H1 (cell line): ENCODE results near the gene DMPK. TPM values are rescaled to one million over a fixed set of nuclear protein-coding genes. Genes with fewer than 3 reads are reported as not detected.
"Not testable (repeated sequence)": the region's sequence is repeated elsewhere in the genome, so short reads cannot be mapped to it uniquely, and the experiment has no call there.

Experiments used
- CTCF ChIA-PET: fragments of 300-600 bp; sonication (Branson Sonifier 250); formaldehyde crosslinking; loops from one replicate; lab custom pipeline; 2021; ENCODE audit not compliant: partially characterized antibody; lab: Charles Lee
- POLR2A ChIA-PET: fragments of 300-600 bp; sonication (Branson Sonifier 250); formaldehyde crosslinking; loops from one replicate; lab custom pipeline; 2021; ENCODE audit warnings: inconsistent platforms; ENCODE audit not compliant: partially characterized antibody; lab: Charles Lee
- DNase-seq, 2 experiments: peaks; one replicate each; pipeline versions ENCODE4 v3.0.0 to v3.0.0-alpha.2; 2010 to 2022; ENCODE audit warnings: low spot score in 2 of 2, low read depth in 1 of 2, mixed read lengths in 1 of 2
- FAIRE-seq: peaks from 2 replicates; lab custom pipeline; 2011; peaks lifted over from hg19 to GRCh38; lab: Jason Lieb, UNC
- H2AFZ ChIP-seq: 2 replicates; pipeline ENCODE4 v1.8.1; 2012; ENCODE audit warnings: low read length, inconsistent platforms
- H2AK5ac ChIP-seq: 2 replicates; pipeline ENCODE4 v1.6.1; 2013; ENCODE audit warnings: low read depth, low read length
- H2BK120ac ChIP-seq: replicated peaks from 2 replicates; pipeline ENCODE3; 2013; ENCODE audit warnings: low read depth, low read length, inconsistent platforms
- H2BK12ac ChIP-seq: 2 replicates; pipeline ENCODE4 v1.6.1; 2013; ENCODE audit warnings: low read depth, low read length
- H2BK15ac ChIP-seq: 2 replicates; pipeline ENCODE4 v1.6.1; 2013; ENCODE audit warnings: low read length
- H2BK20ac ChIP-seq: 2 replicates; pipeline ENCODE4 v1.6.1; 2013; ENCODE audit warnings: low read length
- H2BK5ac ChIP-seq: 2 replicates; pipeline ENCODE4 v1.6.1; 2013; ENCODE audit warnings: low read depth, low read length
- H3K14ac ChIP-seq: 2 replicates; pipeline ENCODE4 v1.6.1; 2013; ENCODE audit warnings: inconsistent platforms; ENCODE audit not compliant: insufficient read length
- H3K18ac ChIP-seq: 2 replicates; pipeline ENCODE4 v1.6.1; 2013; ENCODE audit warnings: low read length; ENCODE audit errors: extremely low read depth
- H3K23ac ChIP-seq: 2 replicates; pipeline ENCODE4 v1.6.1; 2013; ENCODE audit warnings: inconsistent platforms; ENCODE audit not compliant: insufficient read length
- H3K23me2 ChIP-seq: 2 replicates; pipeline ENCODE4 v1.6.1; 2013; ENCODE audit warnings: low read depth, low read length
- H3K27ac ChIP-seq: 2 replicates; pipeline ENCODE4 v1.6.1; 2011; ENCODE audit warnings: low read depth, low read length, inconsistent platforms
- H3K27me3 ChIP-seq, 4 experiments: replicated peaks in 1 of 4; 1 replicate in 1 of 4; 2 replicates in 3 of 4; pipeline versions ENCODE4 v1.6.1 to v1.8.1; 2011 to 2013; ENCODE audit warnings: low read length in 3 of 4, mild to moderate bottlenecking in 3 of 4, inconsistent platforms in 2 of 4, mixed read lengths in 2 of 4, moderate library complexity in 1 of 4; ENCODE audit not compliant: control insufficient read depth in 3 of 4, insufficient read depth in 3 of 4; ENCODE audit errors: extremely low read depth in 1 of 4
- H3K36me3 ChIP-seq, 4 experiments: 2 replicates each; pipeline versions ENCODE4 v1.6.1 to v1.8.1; 2011 to 2013; ENCODE audit warnings: mild to moderate bottlenecking in 4 of 4, low read length in 3 of 4, moderate library complexity in 2 of 4, control low read depth in 1 of 4, inconsistent platforms in 1 of 4; ENCODE audit not compliant: insufficient read depth in 4 of 4, control insufficient read depth in 2 of 4
- H3K4ac ChIP-seq: replicated peaks from 2 replicates; pipeline ENCODE3; 2013; ENCODE audit warnings: low read length, low read depth, mixed read lengths, inconsistent platforms; ENCODE audit not compliant: insufficient read length
- H3K4me1 ChIP-seq, 4 experiments: replicated peaks in 1 of 4; 1 replicate in 1 of 4; 2 replicates in 3 of 4; pipeline versions ENCODE4 v1.6.1 to v1.8.1; 2011 to 2013; ENCODE audit warnings: low read length in 3 of 4, inconsistent platforms in 2 of 4, mixed read lengths in 1 of 4; ENCODE audit not compliant: insufficient read depth in 4 of 4, control insufficient read depth in 3 of 4
- H3K4me2 ChIP-seq, 2 experiments: 2 replicates each; pipeline versions ENCODE4 v1.6.1 to v1.8.1; 2011 to 2013; ENCODE audit warnings: low read depth in 2 of 2, low read length in 2 of 2, control low read depth in 1 of 2, inconsistent platforms in 1 of 2, mild to moderate bottlenecking in 1 of 2; ENCODE audit not compliant: insufficient read depth in 1 of 2
- H3K4me3 ChIP-seq, 4 experiments: fragments of 200-600, 300-600 bp in 1 of 4; sonication (generic), shearing (Covaris generic), sonication (Bioruptor Twin) in 1 of 4; 2 replicates each; pipeline versions ENCODE4 v1.5.1 to v1.8.1; 2011 to 2016; ENCODE audit warnings: low read length in 4 of 4, low read depth in 3 of 4, control low read depth in 2 of 4, inconsistent platforms in 2 of 4, mild to moderate bottlenecking in 2 of 4, mixed read lengths in 1 of 4, moderate library complexity in 1 of 4; ENCODE audit not compliant: insufficient read depth in 2 of 4; ENCODE audit errors: extremely low read depth in 1 of 4
- H3K56ac ChIP-seq: replicated peaks from 2 replicates; pipeline ENCODE3; 2013; ENCODE audit warnings: low read depth, mild to moderate bottlenecking, mixed read lengths, low read length, inconsistent platforms; ENCODE audit not compliant: insufficient read length
- H3K79me1 ChIP-seq: 2 replicates; pipeline ENCODE4 v1.6.1; 2013; ENCODE audit warnings: low read depth, low read length, control low read depth
- H3K79me2 ChIP-seq, 2 experiments: 2 replicates each; pipeline versions ENCODE4 v1.6.1 to v1.8.1; 2012 to 2013; ENCODE audit warnings: low read length in 2 of 2, mild to moderate bottlenecking in 2 of 2, inconsistent platforms in 1 of 2; ENCODE audit not compliant: insufficient read depth in 2 of 2, control insufficient read depth in 1 of 2
- H3K9ac ChIP-seq, 4 experiments: replicated peaks in 1 of 4; 1 replicate in 1 of 4; 2 replicates in 3 of 4; pipeline versions ENCODE4 v1.6.1 to v1.8.1; 2011 to 2013; ENCODE audit warnings: low read depth in 3 of 4, low read length in 3 of 4, control low read depth in 2 of 4, mild to moderate bottlenecking in 2 of 4, moderate library complexity in 2 of 4, inconsistent platforms in 1 of 4; ENCODE audit errors: extremely low read depth in 1 of 4
- H3K9me3 ChIP-seq, 2 experiments: 2 replicates each; pipeline versions ENCODE4 v1.6.1 to v1.8.1; 2012 to 2013; ENCODE audit warnings: mild to moderate bottlenecking in 2 of 2, moderate library complexity in 2 of 2, control low read depth in 1 of 2, inconsistent platforms in 1 of 2, low read depth in 1 of 2, low read length in 1 of 2, mixed read lengths in 1 of 2; ENCODE audit not compliant: insufficient read depth in 2 of 2
- H4K20me1 ChIP-seq, 2 experiments: replicated peaks in 1 of 2; 2 replicates each; pipeline versions ENCODE3 to v1.8.1; 2011 to 2013; ENCODE audit warnings: inconsistent platforms in 2 of 2, low read length in 2 of 2, mild to moderate bottlenecking in 1 of 2; ENCODE audit not compliant: insufficient read depth in 2 of 2, control insufficient read depth in 1 of 2
- H4K5ac ChIP-seq: 2 replicates; pipeline ENCODE4 v1.6.1; 2013; ENCODE audit warnings: low read length, low read depth, mixed read lengths, inconsistent platforms; ENCODE audit not compliant: insufficient read length
- H4K8ac ChIP-seq: 2 replicates; pipeline ENCODE4 v1.8.0; 2013; ENCODE audit warnings: mild to moderate bottlenecking, moderate library complexity, low read length, inconsistent platforms; ENCODE audit not compliant: insufficient read depth; ENCODE audit errors: extremely low read depth
- H4K91ac ChIP-seq: replicated peaks from 2 replicates; pipeline ENCODE3; 2013; ENCODE audit warnings: low read length, mixed read lengths, inconsistent platforms; ENCODE audit not compliant: insufficient read length
- WGBS, 2 experiments: shearing (Covaris generic) in 1 of 2; methylation state at CpG; one replicate each; pipeline versions ENCODE4 v1.1.6 to v1.1.7; 2013 to 2015; ENCODE audit warnings: low lambda C conversion rate in 2 of 2, mixed read lengths in 2 of 2, inconsistent platforms in 1 of 2, low coverage in 1 of 2, missing lambda C conversion rate in 1 of 2; ENCODE audit not compliant: insufficient replicate concordance in 2 of 2, insufficient coverage in 1 of 2, insufficient read length in 1 of 2; ENCODE audit errors: extremely low coverage in 1 of 2, missing lambda C conversion rate in 1 of 2; 5-methylcytosine and 5-hydroxymethylcytosine counted together
- polyA plus RNA-seq, 7 experiments: library from polyadenylated mRNA; depleted of rRNA in 3 of 7; stranded (reverse) in 5 of 7; unstranded in 2 of 7; fragments of >200 nt in 5 of 7; fragments of 200-250 nt in 2 of 7; gene quantifications; 1 replicate in 5 of 7; 2 replicates in 1 of 7; 4 replicates in 1 of 7; pipeline versions ENCODE4 v1.2.1 to v1.2.3, GENCODE V29; 2011 to 2013; ENCODE audit warnings: missing spikeins in 2 of 7, mixed read lengths in 2 of 7
- total RNA-seq: library from RNA; stranded (reverse); fragmentation: NEBNext Ultra II Directional; extraction: Animal tissue kit (Norgen Biotek cat#: 25700); gene quantifications from 2 replicates; pipeline ENCODE4 v1.2.1, GENCODE V29; 2021

The DMPK gene
- total and polyA plus RNA-seq, 2 of the 8 experiments (the other 6 are each of a cell fraction or from before 2014, with no cell fraction given) = 13.7 to 27.4 TPM

DNA sequence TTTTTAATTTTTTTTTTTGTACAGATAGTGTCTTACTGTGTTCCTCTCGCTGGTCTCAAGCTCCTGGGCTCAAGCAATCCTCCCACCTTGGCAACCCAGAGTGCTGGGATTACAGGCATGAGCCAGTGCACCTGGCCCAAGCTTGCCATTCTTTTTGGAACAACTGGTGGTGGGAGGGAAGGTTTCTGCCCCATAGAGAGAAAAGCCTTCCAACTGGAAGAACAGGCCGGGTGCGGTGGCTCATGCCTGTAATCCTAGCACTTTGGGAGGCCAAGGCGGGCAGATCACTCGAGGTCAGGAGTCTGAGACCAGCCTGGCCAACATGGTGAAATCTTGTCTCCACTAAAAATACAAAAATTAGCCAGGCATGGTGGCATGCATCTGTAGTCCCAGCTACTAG, 17.3 kb upstream of the DMPK start:
- not testable (repeated sequence) for H2BK12ac ChIP-seq, H3K27ac ChIP-seq, H3K14ac ChIP-seq, H3K79me1 ChIP-seq, H4K5ac ChIP-seq, H2BK15ac ChIP-seq, H3K4me2 ChIP-seq, H3K23me2 ChIP-seq, H3K36me3 ChIP-seq, H3K4me1 ChIP-seq, H4K91ac ChIP-seq, H4K8ac ChIP-seq, H3K9ac ChIP-seq, FAIRE-seq, H2AFZ ChIP-seq, H3K27me3 ChIP-seq, H2AK5ac ChIP-seq, H3K18ac ChIP-seq, H3K4ac ChIP-seq, H2BK20ac ChIP-seq, H2BK120ac ChIP-seq, H3K4me3 ChIP-seq, H3K9me3 ChIP-seq, H3K79me2 ChIP-seq, DNase-seq, H3K56ac ChIP-seq, H3K23ac ChIP-seq, H4K20me1 ChIP-seq, H2BK5ac ChIP-seq
- ChIA-PET POLR2A (interaction anchor here (0.8 to 9.8 kb wide), 11 partner anchors 9 to 117 kb away, joined by 3 to 106 read pairs (median 5); partner anchors contain the start of genes DMPK, RSPH6A and SIX5), CTCF (interaction anchor here (0.6 to 9.4 kb wide), 27 partner anchors 8 to 428 kb away, joined by 3 to 107 read pairs (median 4); partner anchors contain the start of genes DMPK, QPCTL, RSPH6A and SIX5)
- 89% methylated on average over 5 of the region's 5 CpGs; no CpG with 5 or more reads in 1 of the 2 experiments for WGBS, 2 experiments
